Hepatocyte (in vitro differentiated cells): Measurements from ENCODE around the gene COQ9. TPM values are rescaled to one million over a fixed set of nuclear protein-coding genes. Genes with fewer than 3 reads are reported as not detected.

Source experiments
- DNase-seq: peaks from one replicate; pipeline ENCODE4 v3.0.0-alpha.2; 2016; ENCODE audit warnings: low spot score
- H2AFZ ChIP-seq: fragments of 200-600 bp; sonication (generic); 2 replicates; pipeline ENCODE4 v1.6.0; 2016; ENCODE audit warnings: antibody characterized with exemption, mild to moderate bottlenecking
- H3K27ac ChIP-seq: fragments of 200-600 bp; sonication (generic); 2 replicates; pipeline ENCODE4 v1.5.1; 2016; ENCODE audit warnings: mild to moderate bottlenecking
- H3K27me3 ChIP-seq: fragments of 200-600 bp; sonication (generic); 2 replicates; pipeline ENCODE4 v1.6.1; 2016
- H3K36me3 ChIP-seq: fragments of 200-600 bp; sonication (generic); replicated peaks from 2 replicates; pipeline ENCODE4 v1.5.1; 2016; ENCODE audit warnings: low read depth; ENCODE audit not compliant: insufficient read depth
- H3K4me1 ChIP-seq: fragments of 200-600 bp; sonication (generic); 2 replicates; pipeline ENCODE4 v1.5.1; 2016; ENCODE audit warnings: mild to moderate bottlenecking, moderate library complexity; ENCODE audit not compliant: insufficient read depth
- H3K4me2 ChIP-seq: fragments of 200-600 bp; sonication (generic); 2 replicates; pipeline ENCODE4 v1.6.0; 2016
- H3K4me3 ChIP-seq: fragments of 200-600 bp; sonication (generic); 2 replicates; pipeline ENCODE4 v1.5.1; 2016; ENCODE audit warnings: mild to moderate bottlenecking
- H3K79me2 ChIP-seq: fragments of 200-600 bp; sonication (generic); 2 replicates; pipeline ENCODE4 v1.6.0; 2017; ENCODE audit warnings: mild to moderate bottlenecking
- H3K9me2 ChIP-seq: fragments of 200-600 bp; sonication (generic); replicated peaks from 2 replicates; pipeline ENCODE4 v1.6.0; 2017; ENCODE audit warnings: mild to moderate bottlenecking; ENCODE audit not compliant: insufficient read depth
- H3K9me3 ChIP-seq: fragments of 200-600 bp; sonication (generic); 2 replicates; pipeline ENCODE4 v1.5.1; 2016; ENCODE audit warnings: low read depth, mild to moderate bottlenecking
- H4K20me1 ChIP-seq: fragments of 200-600 bp; sonication (generic); 2 replicates; pipeline ENCODE4 v1.6.0; 2016; ENCODE audit warnings: mild to moderate bottlenecking; ENCODE audit not compliant: insufficient read depth, poor library complexity, severe bottlenecking
- CTCF ChIP-seq: fragments of 200-600 bp; sonication (generic); IDR thresholded peaks from 2 replicates; pipeline ENCODE4 v1.5.1; 2016; ENCODE audit warnings: antibody characterized with exemption, mild to moderate bottlenecking; ENCODE audit not compliant: poor library complexity
- EZH2 ChIP-seq: fragments of 200-600 bp; sonication (generic); IDR thresholded peaks from 2 replicates; pipeline ENCODE4 v1.6.1; 2016; ENCODE audit warnings: antibody characterized with exemption, mild to moderate bottlenecking, borderline replicate concordance
- EZH2phosphoT487 ChIP-seq: fragments of 200-600 bp; sonication (generic); IDR thresholded peaks from one replicate; pipeline ENCODE4 v1.6.1; 2018; ENCODE audit warnings: antibody characterized with exemption, mild to moderate bottlenecking, low read depth, moderate library complexity; ENCODE audit not compliant: unreplicated experiment, severe bottlenecking
- WGBS: methylation state at CpG from one replicate; pipeline ENCODE4 v1.1.6; 2016; ENCODE audit warnings: low lambda C conversion rate; ENCODE audit errors: missing lambda C conversion rate; 5-methylcytosine and 5-hydroxymethylcytosine counted together
- polyA plus RNA-seq: library from polyadenylated mRNA; unstranded; fragments of >200 nt; fragmentation: Nextera tagmentation; extraction: Ambion mirVana; gene quantifications from 2 replicates; pipeline ENCODE4 v1.2.1, GENCODE V29; 2016
- total RNA-seq: library from RNA; depleted of rRNA; stranded (reverse); fragments of >200 nt; gene quantifications from 2 replicates; pipeline ENCODE4 v1.2.3, GENCODE V29; 2014

Gene COQ9
- total and polyA plus RNA-seq, 2 experiments from 2014 or later, result 61.9 to 81.5 TPM

DNA sequence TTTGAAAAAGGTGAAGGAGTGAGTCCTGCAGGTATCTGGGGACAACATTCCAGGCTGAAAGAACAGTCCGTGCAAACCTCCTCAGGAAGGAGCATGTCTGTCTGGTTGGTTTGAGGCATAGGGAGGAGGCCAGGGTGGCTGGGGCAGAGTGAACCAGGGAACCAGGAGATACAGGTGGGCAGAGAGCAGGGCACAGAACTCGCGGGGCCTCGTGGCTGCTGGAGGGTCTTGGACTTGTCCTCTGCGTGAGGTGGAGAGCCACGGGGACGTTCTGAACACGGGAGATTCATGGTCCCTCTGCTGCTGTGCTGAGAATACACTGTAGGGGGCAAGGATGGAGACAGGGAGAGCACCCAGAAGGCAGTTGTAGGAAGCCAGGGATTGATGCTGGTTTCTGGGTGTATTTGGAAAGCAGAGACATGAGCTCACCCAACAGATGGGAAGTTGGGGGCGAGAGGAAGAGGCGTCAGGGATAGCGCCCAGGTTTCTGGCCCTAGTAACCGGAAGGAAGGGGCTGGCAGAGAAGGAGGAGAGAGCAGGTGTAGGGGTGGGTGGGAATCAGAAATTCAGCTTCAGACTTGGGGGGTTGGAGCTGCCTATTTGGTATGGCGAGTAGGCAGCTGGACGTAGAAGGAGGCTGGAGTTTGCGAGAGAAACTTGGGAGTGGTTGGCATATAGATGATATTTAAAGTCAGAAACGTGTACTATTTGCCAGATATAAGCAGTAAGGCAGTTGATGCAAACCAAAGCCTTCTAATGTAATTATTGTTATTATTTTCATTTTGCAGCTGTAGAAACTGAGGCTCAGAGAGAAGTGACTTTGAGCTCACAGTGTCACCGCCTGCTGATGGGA, 43.1 kb upstream of the COQ9 start, which contains the start of gene CCL17:
CCL17 (plus strand) TSS at position 803 of the 853 bp plus-strand sequence. CDS start 9,166 bp downstream, outside the sequence.
- H3K4me3 ChIP-seq, result no peak within 1 kb of the TSS
- H3K36me3 ChIP-seq, result no peaks in the 10 kb centered on the region
- H3K9me3 ChIP-seq, result no peaks in the 10 kb centered on the region
- H3K79me2 ChIP-seq, result no peaks in the 10 kb centered on the region
- 85% methylated on average over 17 of the region's 17 CpGs for WGBS
- H4K20me1 ChIP-seq, result no peaks in the 10 kb centered on the region
- H3K9me2 ChIP-seq, result no peaks in the 10 kb centered on the region
- no peak within 1 kb of the TSS for H3K4me2 ChIP-seq
- no peaks in the 10 kb centered on the region for H3K27me3 ChIP-seq
- H3K27ac ChIP-seq, result no peak within 1 kb of the TSS
- DNase-seq, result no peak
- TF ChIP-seq CTCF (no peak), EZH2 (no peak), EZH2phosphoT487 (no peak)
- H2AFZ ChIP-seq, result no peak within 1 kb of the TSS
- no peaks in the 10 kb centered on the region for H3K4me1 ChIP-seq

GRCh38 chr16:57405097-57405496, 42.2 kb upstream of the COQ9 start:
- H3K36me3 ChIP-seq, result no peaks in the 10 kb centered on the region
- no peak for TF ChIP-seq CTCF
- TF ChIP-seq EZH2, result no peak
- H3K4me1 ChIP-seq, result no peaks in the 10 kb centered on the region
- H2AFZ ChIP-seq, result no peak overlapping the region
- no peaks in the 10 kb centered on the region for H3K27me3 ChIP-seq
- no peaks in the 10 kb centered on the region for H3K9me2 ChIP-seq
- H3K4me3 ChIP-seq, result no peak overlapping the region
- 89% methylated on average over 3 of the region's 3 CpGs for WGBS
- DNase-seq, result no peak
- no peaks in the 10 kb centered on the region for H4K20me1 ChIP-seq
- no peaks in the 10 kb centered on the region for H3K79me2 ChIP-seq
- no peak overlapping the region for H3K27ac ChIP-seq
- no peaks in the 10 kb centered on the region for H3K9me3 ChIP-seq
- H3K4me2 ChIP-seq, result no peak overlapping the region

DNA sequence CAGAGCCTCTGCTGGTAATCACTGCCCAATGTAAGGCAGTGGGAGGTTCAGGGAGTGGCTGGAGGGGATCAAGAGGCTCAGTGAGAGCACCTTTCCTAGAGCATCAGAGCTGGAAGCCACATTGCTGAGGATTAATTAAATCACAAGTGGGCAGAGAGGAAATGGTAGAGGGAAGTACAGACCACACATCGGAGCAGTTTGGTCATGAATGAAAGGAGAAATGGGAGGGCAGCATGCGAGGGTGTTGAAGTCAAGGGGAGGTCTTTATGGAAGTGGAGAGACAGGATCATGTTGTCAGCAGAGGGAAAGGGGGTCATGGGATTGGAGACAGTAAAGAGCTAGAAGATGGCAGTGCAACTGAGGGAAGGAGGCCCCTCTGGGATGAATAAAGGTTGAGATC, 40.4 kb upstream of the COQ9 start:
- WGBS, result 88% methylated on average over 2 of the region's 2 CpGs
- H3K4me2 ChIP-seq, result no peak overlapping the region
- H2AFZ ChIP-seq, result no peak overlapping the region

More for the DNA sequence above, 40.4 kb upstream of the COQ9 start:
- Histone ChIP-seq H3K9me2 (no peaks in the 10 kb centered on the region), H3K27ac (no peak overlapping the region), H3K4me1 (no peaks in the 10 kb centered on the region), H4K20me1 (no peaks in the 10 kb centered on the region), H3K36me3 (no peaks in the 10 kb centered on the region), H3K4me3 (no peak overlapping the region), H3K9me3 (no peaks in the 10 kb centered on the region), H3K79me2 (no peaks in the 10 kb centered on the region), H3K27me3 (no peaks in the 10 kb centered on the region)
- DNase-seq, result no peak
- TF ChIP-seq EZH2phosphoT487 (no peak), EZH2 (no peak), CTCF (no peak)
